Pancreas (tissue), 10 donors: ENCODE data around the gene CBARP. TPM values are rescaled to one million over a fixed set of nuclear protein-coding genes. Genes with fewer than 3 reads are reported as not detected.

Experiments used
- ATAC-seq, 4 donors: fragments of 200-7000 bp; cut with Tn5 transposase; one replicate each; pipeline versions ENCODE4 v1.8.0 to v1.9.1; 2020; ENCODE audit warnings: mild to moderate bottlenecking in 4 of 4, moderate library complexity in 4 of 4
- DNase-seq, 6 donors: peaks; one replicate each; pipeline ENCODE4 v3.0.0-alpha.2; 2020
- FAIRE-seq: peaks from 2 replicates; lab custom pipeline; 2012; peaks lifted over from hg19 to GRCh38; lab: Jason Lieb, UNC
- H3K27ac ChIP-seq, 4 donors: fragments of 200-600 bp; sonication (generic); 1 replicate in 3 of 4; 2 replicates in 1 of 4; pipeline versions ENCODE4 v1.5.0 to v1.8.0; 2020
- H3K27me3 ChIP-seq, 4 donors: fragments of 200-600 bp; one replicate each; pipeline ENCODE4 v1.8.0; 2021
- H3K36me3 ChIP-seq, 3 donors: fragments of 200-600 bp; sonication (generic) in 1 of 3; one replicate each; pipeline versions ENCODE4 v1.5.0 to v1.8.0; 2020 to 2021
- H3K4me1 ChIP-seq, 3 donors: fragments of 200-600 bp; one replicate each; pipeline ENCODE4 v1.8.0; 2021
- H3K4me3 ChIP-seq, 4 donors: fragments of 200-600 bp; sonication (generic) in 2 of 4; one replicate each; pipeline versions ENCODE4 v1.5.0 to v1.8.0; 2020 to 2021
- H3K9me3 ChIP-seq, 4 donors: fragments of 200-600 bp; one replicate each; pipeline ENCODE4 v1.8.0; 2021
- WGBS, 2 donors: extraction: QIAGEN DNeasy Blood & Tissue Kit; methylation state at CpG; one replicate each; pipeline ENCODE4 v1.1.7; 2013; 5-methylcytosine and 5-hydroxymethylcytosine counted together
- intact Hi-C, 3 donors: fragments of 100-400 bp; cut with DNase I; formaldehyde crosslinking; loops; one replicate each; pipeline versions ENCODE4 v1.11.1 to v1.14.2; 2022
- polyA plus RNA-seq, 2 donors: library from polyadenylated mRNA; stranded (reverse); fragments of 200-250 nt; gene quantifications; one replicate each; pipeline ENCODE4 v1.2.3, GENCODE V29; 2013
- total RNA-seq, 6 donors: library from RNA; stranded (reverse); fragmentation: NEBNext Ultra II Directional in 4 of 6; extraction: Animal tissue kit (Norgen Biotek cat#: 25700) in 4 of 6; gene quantifications; one replicate each; pipeline versions ENCODE4 v1.2.1 to v1.2.4, GENCODE V29; 2021 to 2023
- TF ChIP-seq, protein P1 (sequence below), 4 donors: fragments of 200-600 bp; sonication (generic) in 3 of 4; IDR thresholded peaks; one replicate each; pipeline versions ENCODE4 v1.5.0 to v1.8.0; 2021; ENCODE audit warnings: antibody characterized with exemption in 4 of 4
- donor health status: healthy with polysubstance abuse.
- donor health status: DM: no; HTN: no; CAD: no; lungs with moderate emphysema.
- donor health status: DM: no; HTN: no; CAD: no.
- donor health status: control.
- donor health status: control.
- donor health status: Bipolar disorder and iron deficiency.
- donor health status: DM: yes; HTN: yes; CAD: no.
- donor health status: DM: no; HTN: no; CAD: no.
- donor health status: DM: no; HTN: no; CAD: no.
- donor health status: DM: yes; HTN: yes; CAD: no.

The CBARP gene
- total and polyA plus RNA-seq, 8 donors, result 0.16 to 2.6 (median 0.74) TPM

DNA sequence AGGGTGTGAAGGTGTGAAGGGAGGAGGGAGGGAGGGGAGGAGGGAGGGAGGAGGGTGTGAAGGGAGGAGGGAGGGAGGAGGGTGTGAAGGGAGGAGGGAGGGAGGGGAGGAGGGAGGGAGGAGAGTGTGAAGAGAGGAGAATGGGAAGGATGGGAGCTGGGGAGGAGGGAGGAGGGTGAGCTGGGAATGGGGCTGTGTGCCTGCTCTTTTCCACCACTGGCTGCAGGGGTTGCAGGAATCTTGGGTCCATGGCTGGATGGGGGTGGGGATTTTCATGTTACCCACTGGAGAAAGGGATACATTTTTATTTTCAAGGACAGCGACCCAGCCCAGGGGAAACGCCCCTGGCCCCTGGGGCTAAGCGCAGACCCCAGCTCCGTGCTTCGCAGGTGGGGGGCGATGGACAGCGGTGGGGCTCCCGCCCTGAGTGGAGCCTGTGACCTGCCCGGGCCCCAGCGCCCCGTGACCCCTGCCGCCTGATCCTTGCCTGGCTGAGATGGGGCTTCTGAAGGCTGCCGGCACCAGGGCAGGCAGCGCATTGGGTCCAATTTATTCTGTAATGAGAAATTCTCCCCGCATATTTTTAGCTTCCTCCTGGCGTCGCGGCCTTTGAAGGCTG, 44.9 kb upstream of the CBARP start:
- DNase-seq (peak in 2 of 6 donors; percentile 18 to 47), ATAC-seq (no peak), FAIRE-seq (no peak)
- H3K4me3 ChIP-seq, result no peak overlapping the region
- no peak overlapping the region for H3K27ac ChIP-seq
- H3K27me3 ChIP-seq, result peaks cover 0 to 13% (median 3%) of the 10 kb centered on the region in 4 donors
- no peaks in the 10 kb centered on the region for H3K9me3 ChIP-seq
- WGBS, 2 donors, result 73 to 80% methylated on average over 17 to 18 of the region's 18 CpGs
- TF ChIP-seq, protein P1, sequence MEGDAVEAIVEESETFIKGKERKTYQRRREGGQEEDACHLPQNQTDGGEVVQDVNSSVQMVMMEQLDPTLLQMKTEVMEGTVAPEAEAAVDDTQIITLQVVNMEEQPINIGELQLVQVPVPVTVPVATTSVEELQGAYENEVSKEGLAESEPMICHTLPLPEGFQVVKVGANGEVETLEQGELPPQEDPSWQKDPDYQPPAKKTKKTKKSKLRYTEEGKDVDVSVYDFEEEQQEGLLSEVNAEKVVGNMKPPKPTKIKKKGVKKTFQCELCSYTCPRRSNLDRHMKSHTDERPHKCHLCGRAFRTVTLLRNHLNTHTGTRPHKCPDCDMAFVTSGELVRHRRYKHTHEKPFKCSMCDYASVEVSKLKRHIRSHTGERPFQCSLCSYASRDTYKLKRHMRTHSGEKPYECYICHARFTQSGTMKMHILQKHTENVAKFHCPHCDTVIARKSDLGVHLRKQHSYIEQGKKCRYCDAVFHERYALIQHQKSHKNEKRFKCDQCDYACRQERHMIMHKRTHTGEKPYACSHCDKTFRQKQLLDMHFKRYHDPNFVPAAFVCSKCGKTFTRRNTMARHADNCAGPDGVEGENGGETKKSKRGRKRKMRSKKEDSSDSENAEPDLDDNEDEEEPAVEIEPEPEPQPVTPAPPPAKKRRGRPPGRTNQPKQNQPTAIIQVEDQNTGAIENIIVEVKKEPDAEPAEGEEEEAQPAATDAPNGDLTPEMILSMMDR (IDR thresholded peaks at IDR 0.05), result no peak
- intact Hi-C loops, result no loop called here
- H3K36me3 ChIP-seq, result no peaks in the 10 kb centered on the region
- H3K4me1 ChIP-seq, result no peaks in the 10 kb centered on the region

DNA sequence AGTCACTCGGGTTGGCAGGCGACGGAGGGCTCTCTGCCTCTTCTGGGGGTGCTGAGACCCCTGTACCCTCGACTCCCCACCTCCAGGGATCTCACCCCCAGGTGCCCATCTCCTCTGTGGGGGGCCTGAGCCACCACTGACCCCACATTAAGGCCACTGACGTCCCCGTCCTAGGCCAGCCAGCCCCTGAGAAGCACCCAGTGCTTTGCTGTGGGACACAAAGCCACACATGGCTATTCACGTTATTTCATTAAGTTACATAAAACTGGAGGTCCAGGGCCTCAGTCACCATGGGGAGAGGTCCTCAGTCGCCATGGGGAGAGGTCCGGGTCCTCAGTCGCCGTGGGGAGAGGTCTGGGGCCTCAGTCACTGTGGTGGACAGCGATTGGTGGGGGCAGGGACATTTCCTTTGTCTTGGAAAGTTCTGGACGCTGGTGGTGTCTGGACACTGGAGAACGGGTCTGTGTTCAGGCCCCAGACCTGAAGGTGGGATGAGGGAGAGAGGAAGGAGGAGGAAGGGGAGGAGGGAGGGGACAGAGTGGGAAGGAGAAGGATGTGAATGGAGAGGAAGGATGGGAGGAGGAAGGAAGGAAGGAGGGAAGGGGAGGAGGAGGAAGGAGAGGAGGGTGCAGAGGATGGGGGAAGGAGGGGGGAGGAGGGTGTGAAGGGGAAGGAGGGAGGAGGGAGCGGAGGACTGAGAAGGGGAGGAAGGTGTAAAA, 43.9 kb upstream of the CBARP start:
- intact Hi-C loops, result no loop called here
- DNase-seq, result peak in 1 of 6 donors; percentile 73
- WGBS, 2 donors, result 56 to 57% methylated on average over 15 of the region's 15 CpGs
- FAIRE-seq, result no peak
- Histone ChIP-seq H3K27me3 (peaks cover 0 to 4% (median 0%) of the 10 kb centered on the region in 4 donors), H3K4me1 (peaks cover 0 to under 1% (median under 1%) of the 10 kb centered on the region in 3 donors), H3K27ac (no peak overlapping the region), H3K9me3 (no peaks in the 10 kb centered on the region), H3K4me3 (no peak overlapping the region), H3K36me3 (no peaks in the 10 kb centered on the region)
- TF ChIP-seq, protein P1 (IDR thresholded peaks at IDR 0.05), result no peak
- ATAC-seq, result no peak

DNA sequence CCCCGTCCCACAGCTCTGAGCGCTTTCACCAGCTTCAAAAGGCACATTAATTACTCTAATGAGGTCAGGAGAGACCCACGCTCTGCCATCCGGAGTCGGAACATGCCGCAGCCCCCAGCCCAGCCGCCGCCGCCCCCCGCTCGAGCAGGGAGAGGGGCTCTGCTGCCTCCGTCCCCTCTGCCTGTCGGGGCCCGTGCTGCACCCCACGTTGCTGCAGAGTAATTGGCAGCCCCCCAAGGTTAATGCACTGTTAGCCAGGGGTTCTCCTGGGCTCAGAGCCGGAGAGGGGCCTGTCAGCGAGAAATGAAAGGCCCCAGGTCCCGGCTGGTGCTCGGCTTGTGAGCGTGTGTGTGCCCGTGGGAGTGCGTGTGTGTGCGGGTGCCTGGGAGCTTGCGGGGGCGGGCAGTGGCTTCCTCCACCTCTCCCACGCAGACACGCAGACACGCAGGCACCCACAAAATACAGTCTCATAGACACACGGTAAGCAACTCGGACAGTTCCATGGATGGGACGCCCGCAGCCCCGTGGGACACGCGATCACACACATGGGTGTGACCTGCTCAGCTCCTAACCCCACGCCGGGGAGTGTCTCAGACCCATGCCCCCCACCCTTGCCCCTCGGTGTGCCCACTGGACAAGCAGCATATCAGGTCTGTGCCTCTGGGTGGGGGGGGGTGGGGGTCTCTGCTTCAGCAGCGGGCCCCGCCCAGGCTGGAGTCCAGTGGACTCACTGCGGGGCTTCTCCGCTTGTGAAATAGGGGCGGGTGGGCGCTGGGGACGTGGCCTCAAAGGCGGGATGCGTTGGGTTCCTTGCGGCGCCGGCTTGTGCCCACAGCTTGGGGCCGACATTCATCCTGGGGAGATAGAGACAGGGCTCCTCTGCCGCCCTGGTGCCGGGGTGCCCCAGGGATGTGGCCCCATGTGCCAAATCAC, 43.1 kb upstream of the CBARP start:
- peaks cover 0 to 6% (median 4%) of the 10 kb centered on the region in 3 donors for H3K4me1 ChIP-seq
- TF ChIP-seq, protein P1 (IDR thresholded peaks at IDR 0.05), result no peak
- H3K27me3 ChIP-seq, result no peaks in the 10 kb centered on the region
- FAIRE-seq (no peak), ATAC-seq (no peak), DNase-seq (peak in 2 of 6 donors; percentile 45 to 77)
- no peak overlapping the region for H3K27ac ChIP-seq
- 84 to 88% methylated on average over 51 to 53 of the region's 53 CpGs for WGBS, 2 donors
- no peaks in the 10 kb centered on the region for H3K36me3 ChIP-seq
- intact Hi-C loops, result no loop called here
- H3K4me3 ChIP-seq, result no peak overlapping the region
- no peaks in the 10 kb centered on the region for H3K9me3 ChIP-seq

DNA sequence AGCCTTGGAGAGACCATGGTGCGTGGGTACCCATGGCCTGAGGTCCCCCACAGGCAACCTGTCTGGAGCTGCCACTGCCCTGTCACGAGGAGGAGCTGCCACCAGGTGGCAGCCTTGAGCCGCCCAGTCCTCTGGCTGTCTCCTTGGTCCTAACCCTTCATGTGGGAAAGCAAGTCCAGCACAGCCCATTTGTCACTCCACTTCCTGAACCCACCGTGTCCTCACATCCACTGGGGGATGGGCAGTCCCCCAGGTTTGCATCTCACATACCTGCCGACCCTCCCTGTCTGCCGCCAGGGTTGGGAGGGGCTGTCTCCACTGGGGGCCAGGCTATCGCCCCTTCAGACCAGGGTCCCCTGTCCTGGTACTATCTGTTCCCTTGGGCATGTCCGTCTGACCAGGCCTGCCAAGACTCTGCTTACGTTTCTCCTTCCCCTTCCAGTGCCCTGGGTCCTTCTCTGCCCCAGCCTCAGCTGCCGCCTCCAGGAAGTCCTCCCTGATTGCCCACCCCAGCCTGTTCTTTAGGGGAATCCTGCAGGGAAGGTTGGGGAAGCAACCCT, 42.1 kb upstream of the CBARP start:
- Histone ChIP-seq H3K4me1 (peaks cover 3 to 7% (median 6%) of the 10 kb centered on the region in 3 donors), H3K9me3 (no peaks in the 10 kb centered on the region), H3K27ac (no peak overlapping the region), H3K4me3 (no peak overlapping the region), H3K27me3 (no peaks in the 10 kb centered on the region), H3K36me3 (peaks cover 0 to 2% (median 0%) of the 10 kb centered on the region in 3 donors)
- FAIRE-seq (no peak), ATAC-seq (peak; percentile 16 to 50 (median 40)), DNase-seq (peak in 5 of 6 donors; percentile 65 to 93 (median 87))
- intact Hi-C loops, result no loop called here
- TF ChIP-seq, protein P1 (IDR thresholded peaks at IDR 0.05), result peak; percentile 94 to 95 (median 94)
- WGBS, 2 donors, result 30 to 31% methylated on average over 10 of the region's 10 CpGs
